Stimulated activated CD4-positive, alpha-beta T cell treated with anti-CD3 and anti-CD28 coated beads, Interleukin-2, amount 100 ng/mL, for 48 hours (primary cell): ENCODE results near the gene RPL14.
"Not testable (repeated sequence)": the region's sequence is repeated elsewhere in the genome, so short reads cannot be mapped to it uniquely, and the experiment has no call there.

ENCODE experiments used
- DNase-seq, 2 donors: peaks; one replicate each; pipeline ENCODE4 v3.0.0-alpha.2; 2020

The RPL14 gene

GRCh38 chr3:40456940-40457823 lies at the start of gene RPL14:
TSS of gene RPL14 (plus strand) at chr3:40457339. CDS start at chr3:40457472, 133 bp downstream.
- peak; percentile 85 to 90 for DNase-seq

DNA sequence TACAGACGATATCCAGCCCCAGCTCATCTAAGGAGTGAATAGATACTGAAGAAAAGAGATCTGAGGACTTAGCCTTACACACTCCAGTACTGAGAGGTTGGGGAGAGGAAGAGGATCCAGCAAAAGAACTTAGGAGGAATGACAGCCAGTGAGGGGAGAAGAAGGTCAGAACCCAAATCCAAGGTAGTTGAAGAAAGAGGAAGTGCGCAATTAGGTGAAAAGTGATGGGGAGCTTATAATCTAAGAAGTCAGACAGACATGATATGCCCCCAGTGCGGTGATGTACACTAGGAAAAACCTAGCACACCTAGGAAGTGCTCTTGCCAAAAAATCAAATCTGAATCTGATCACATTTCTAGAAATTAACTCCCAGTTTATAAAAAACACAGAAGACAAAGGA lies 49.5 kb upstream of the RPL14 start:
- no peak for DNase-seq

- no peak for DNase-seq
Measured at GRCh38 chr3:40414270-40414669, 42.9 kb upstream of the RPL14 start.

- no peak for DNase-seq
Measured at GRCh38 chr3:40417845-40418543, 39.1 kb upstream of the RPL14 start.

DNA sequence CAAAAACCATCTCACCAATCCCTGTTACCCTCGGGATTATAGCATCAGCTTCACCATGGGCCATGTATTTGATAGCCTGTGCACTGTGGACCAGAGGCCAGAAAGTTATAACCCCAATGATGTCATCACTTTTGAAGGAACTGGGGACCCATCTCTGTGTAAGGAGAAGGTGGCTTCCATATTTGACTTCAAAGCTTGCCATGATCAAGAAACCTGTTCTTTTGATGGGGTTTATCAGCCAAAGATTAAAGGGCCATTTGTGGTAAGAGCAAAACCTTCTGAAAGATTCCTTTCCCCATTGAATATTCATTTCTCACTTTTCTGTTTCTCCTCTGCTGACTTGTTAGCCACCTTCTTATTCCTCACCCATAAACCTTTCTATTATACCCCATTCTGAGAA lies 34.3 kb upstream of the RPL14 start:
- DNase-seq = no peak

DNA sequence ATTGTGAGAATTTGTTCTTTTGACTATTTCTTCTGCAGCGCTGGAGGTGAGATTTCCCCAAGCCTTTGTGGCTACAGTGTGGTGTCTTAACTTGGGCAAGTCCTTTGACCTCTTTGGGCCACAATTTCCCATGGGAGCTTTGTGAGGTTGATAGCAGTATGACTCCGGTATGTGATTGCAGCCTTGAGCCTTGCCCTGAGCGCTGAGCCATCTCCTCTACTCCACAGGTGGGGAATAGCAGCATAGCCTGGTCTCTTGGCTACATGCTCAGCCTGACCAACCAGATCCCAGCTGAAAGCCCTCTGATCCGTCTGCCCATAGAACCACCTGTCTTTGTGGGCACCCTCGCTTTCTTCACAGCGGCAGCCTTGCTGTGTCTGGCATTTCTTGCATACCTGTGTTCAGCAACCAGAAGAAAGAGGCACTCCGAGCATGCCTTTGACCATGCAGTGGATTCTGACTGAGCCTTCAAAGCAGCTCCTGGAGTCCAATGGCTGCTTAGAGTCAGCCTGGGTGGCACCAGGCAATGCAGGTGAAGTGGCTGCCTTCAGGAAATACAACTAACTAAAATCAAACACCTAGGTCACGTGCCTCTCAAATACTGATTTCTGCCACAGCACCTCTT lies 30.0 kb upstream of the RPL14 start:
- no peak for DNase-seq

DNA sequence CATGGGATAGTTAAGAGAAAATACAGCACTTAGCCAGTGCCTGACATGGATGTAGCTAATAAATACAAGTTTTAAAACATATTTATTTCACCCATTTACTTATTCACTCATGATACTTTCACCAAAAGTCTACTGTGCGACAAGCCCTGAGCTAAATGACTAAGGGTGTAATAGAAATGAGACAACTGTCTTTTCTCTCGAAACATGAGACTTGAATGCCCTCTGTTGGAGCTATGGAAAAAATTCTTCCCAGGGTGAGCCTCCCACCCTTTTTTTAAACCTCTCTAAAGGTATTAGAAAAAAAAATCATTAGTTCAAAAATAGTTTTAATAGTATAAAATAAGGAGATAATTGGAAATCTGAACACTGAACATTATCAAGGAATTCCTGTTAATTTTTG lies 24.3 kb upstream of the RPL14 start:
- no peak for DNase-seq

DNA sequence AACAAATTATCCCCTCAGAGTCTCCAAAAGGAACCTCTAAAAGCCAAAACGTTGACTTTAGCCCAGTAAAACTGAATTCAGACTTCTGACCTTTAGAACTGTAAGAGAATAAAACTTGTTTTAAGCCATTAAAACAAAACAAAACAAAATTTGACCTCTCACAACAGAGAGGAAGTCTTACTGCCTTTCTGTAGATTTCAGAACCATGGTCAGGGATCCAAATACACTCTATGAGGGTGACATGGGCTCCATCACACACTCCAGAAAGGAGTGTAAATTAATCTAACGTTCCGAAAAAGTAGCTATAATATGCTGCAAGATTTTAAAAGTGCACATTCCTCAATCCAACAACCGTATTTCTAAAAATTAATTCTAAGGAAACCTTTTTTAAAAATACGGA lies 19.2 kb upstream of the RPL14 start:
- DNase-seq = no peak

DNA sequence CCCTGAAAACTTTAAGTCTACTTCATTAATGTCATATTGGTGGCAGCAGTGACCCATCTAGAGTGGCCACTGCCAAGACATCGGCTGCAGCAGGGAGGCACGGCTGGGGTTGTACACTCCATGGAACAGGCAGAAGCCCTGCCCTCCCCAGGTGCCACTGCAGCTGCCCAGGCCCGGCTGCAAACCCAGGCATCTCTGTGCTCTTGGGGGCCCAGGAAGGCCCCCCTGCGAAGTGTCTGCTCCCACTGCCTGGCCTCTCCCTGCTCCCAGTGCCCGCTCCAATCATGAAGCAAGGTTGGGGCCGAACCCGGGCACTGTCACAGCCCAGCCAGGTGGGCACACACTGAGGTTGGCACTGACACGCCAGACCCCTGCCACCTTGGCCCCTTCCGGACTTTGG lies 12.1 kb upstream of the RPL14 start:
- no peak for DNase-seq

DNA sequence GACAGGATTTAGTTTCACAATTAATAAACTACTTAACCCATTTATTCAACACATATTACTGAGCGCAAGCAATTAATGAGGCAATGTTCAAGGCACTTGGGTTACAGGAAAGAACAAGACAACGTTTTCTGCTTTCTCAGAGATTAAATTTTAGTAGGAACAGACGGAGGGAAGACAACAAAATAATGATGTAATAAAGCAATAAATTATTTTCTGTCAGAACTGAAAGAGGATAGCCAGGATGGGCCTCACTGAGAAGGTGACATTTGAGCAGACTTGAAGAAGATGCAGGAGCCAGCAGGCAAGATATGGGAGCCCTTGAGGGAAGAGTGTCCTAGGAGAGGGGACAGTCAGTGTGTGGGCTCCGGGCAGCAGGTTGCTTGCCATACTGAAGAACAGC lies 11.3 kb upstream of the RPL14 start:
- no peak for DNase-seq

DNA sequence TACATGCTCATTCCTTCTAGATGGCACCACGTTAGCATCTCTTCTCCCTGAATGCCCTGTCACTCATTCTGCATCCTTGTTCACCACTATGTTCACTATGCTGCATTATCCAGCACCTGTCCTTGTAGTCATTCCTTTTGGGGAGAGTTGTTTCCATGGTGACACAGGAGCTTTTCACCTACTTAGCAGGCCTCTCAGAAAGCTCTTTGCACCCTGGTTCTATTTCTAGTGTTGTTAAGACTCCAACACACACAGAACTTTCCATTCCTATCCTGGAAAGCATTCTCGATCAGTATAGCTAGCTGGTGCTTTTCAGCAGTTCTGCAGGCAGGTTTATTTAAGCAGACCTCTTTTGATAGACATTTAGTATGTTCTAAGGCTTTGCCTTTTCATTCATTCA lies 6.7 kb upstream of the RPL14 start:
- no peak for DNase-seq

DNA sequence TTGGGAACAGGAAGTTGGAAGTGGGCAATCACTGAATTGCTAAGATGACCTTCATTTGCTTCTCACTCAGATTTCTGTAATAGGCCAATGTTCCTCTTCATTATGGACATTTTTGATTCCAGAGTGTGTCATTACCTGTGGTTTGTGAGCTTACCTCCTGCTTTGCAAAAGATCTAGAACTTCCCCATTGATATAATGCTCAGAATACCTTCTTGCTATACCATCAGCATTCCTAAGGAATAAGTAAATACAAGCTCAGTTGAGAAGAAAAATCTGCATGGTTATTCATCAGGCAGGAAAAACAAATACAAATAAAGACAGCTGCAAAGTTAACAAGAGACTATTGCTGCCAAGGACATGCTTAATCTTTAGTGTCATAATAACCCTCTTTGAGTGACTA lies 5.6 kb upstream of the RPL14 start:
- DNase-seq = no peak

DNA sequence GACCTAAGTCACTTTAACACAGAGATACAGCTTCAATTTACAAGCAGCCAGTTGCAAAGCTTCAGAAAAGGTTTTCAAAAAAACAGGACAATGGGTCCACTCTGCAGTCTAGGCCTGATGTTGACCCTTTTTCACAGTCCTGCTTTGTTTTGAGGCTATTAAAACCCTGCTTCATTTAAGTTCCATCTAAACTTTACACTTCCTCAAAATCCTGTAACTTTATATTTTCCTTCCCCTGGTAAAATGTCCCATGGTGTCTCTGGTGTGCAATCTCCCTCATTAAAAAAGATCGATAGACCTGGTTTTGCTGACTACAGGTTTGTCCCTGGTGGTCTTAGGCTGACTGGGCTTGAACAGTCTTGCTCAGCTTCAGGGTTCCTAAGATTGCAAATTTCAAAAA lies 5.1 kb upstream of the RPL14 start:
- DNase-seq = no peak

- no peak for DNase-seq
Measured at GRCh38 chr3:40452562-40452875, 4.6 kb upstream of the RPL14 start.

DNA sequence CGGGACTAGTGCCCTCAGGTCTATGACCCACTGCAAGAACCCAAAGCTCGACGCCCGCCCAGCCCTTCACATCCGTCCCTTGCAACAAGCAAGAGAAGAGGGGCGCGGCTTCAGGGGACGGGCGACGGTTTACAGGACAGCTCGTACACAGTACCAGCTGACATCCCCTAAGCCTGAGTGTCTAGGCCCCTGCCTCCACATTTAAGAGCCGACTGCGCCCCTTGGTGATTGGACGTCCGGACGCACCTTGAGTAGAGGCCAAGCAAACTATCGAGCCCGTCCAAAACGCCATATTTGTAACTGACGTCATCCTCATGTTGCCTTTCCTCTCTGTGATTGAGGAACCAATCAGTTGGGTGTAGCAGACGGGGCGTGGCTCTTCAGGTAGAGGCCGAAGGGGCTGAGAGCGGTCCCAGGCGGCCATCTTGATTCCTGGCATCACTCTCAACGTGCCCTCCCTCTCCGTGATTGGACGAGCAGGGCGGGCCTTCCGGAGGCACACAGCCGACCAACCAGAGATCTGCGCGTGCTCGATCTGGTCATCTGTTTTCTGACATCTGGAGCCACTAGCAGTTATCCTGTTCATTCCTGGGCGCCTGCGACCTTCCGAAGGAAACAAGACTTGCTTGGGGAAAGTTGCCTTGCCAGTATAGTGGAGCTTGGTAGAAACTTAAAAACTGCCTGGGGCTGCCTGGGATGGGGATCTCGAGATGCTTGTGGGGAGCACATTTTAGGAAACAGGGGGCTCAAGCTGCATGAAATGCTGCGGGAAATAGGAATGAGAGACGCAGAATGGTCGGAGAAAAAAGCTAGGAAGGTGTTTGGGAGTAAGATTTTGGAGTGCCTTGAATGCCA lies 4.0 kb upstream of the RPL14 start:
- peak; percentile 87 for DNase-seq

DNA sequence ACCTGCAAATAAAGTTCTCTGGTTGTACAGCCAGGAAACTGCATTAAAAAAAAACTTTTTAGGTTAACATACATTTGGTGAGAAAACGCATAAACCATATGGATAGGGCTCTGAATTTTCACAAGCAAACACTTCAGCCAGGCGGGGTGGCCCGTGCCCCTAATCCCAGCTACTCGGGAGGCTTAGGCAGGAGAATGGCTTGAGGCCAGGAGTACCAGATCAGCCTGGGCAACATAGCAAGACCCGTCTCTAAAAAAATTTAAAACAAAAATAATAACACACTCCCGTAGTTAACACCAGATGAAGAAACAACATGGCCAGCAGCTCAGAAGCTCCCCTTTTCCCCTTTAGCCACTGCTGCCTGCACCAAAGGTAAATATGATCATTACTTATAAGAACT lies 3.2 kb upstream of the RPL14 start:
- no peak for DNase-seq

DNA sequence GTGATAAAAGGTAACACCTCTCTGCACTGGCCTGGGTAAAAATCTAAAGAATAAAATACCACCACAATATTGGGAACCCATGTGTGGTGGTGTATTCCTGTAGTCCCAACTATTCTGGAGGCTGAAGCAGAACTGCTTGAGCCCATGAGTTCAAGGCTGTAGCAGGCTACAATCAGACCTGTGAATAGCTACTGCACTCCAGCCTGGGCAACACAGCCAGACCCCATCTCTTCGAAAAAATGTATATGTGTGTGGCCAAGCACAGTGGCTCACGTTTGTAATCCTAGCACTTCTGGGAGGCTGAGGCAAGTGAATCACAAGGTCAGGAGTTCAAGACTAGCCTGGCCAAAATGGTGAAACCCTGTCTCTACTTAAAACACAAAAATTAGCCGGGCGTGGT lies 1.8 kb upstream of the RPL14 start:
- DNase-seq = no peak

GRCh38 chr3:40456279-40456939 lies 730 bp upstream of the RPL14 start:
- no peak for DNase-seq

GRCh38 chr3:40458473-40458872 lies 1.3 kb downstream of the RPL14 start:
- no peak for DNase-seq

DNA sequence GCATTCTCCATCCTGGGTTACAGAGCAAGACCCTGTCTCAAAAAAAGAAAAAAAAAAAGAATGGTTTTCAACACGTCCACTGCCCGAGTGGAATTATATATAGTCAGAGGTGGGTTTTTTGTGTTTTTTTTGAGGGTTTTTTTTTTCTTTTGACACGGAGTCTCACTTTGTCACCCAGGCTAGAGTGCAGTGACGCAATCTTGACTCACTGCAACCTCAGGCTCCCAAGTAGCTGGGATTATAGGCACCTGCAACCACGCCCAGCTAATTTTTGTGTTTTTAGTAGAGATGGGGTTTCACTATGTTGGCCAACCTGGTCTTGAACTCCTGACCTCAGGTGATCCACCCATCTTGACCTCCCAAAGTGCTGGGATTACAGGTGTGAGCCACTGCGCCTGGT lies 3.3 kb downstream of the RPL14 start:
- DNase-seq = not testable (repeated sequence)

DNA sequence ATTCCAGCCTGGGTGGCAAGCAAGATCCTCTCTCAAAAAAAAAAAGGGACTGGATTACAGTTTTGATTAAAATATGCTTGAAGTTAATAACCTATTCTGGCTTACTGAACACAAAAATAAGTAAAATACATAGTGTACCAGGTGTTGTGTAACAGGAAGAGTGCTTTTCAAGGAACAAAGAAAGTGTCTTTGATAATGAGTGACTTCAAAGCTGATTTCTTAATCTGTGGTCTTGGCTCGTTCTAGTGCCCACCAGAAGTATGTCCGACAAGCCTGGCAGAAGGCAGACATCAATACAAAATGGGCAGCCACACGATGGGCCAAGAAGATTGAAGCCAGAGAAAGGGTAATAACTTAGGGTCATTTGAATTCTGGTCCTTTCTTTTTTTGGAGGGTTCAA lies 4.0 kb downstream of the RPL14 start:
- no peak for DNase-seq

DNA sequence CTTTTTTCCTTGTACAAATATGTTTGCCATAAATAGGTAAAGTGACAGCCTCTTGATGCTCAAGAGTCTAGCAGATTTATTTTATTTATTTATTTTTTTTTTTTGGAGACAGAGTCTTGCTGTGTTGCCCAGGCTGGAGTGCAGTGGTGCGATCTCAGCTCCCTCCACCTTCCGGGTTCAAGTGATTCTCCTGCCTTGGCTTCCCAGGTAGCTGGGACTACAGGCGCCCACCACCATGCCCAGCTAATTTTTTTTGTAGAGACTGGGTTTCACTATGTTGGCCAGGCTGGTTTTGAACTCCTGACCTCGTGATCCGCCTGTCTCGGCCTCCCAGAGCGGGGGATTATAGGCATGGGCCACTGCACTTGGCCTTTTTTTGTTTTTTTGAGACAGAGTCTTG lies 5.7 kb downstream of the RPL14 start:
- not testable (repeated sequence) for DNase-seq

GRCh38 chr3:40463579-40463978 lies 6.4 kb downstream of the RPL14 start:
- no peak for DNase-seq
